ENCODE results near the gene PSORS1C2. TPM values are rescaled to one million over a fixed set of nuclear protein-coding genes. Genes with fewer than 3 reads are reported as not detected.

Gene PSORS1C2
- polyA plus RNA-seq, 1 of the 3 experiments (the other 2 are of a cell fraction) = not detected

DNA sequence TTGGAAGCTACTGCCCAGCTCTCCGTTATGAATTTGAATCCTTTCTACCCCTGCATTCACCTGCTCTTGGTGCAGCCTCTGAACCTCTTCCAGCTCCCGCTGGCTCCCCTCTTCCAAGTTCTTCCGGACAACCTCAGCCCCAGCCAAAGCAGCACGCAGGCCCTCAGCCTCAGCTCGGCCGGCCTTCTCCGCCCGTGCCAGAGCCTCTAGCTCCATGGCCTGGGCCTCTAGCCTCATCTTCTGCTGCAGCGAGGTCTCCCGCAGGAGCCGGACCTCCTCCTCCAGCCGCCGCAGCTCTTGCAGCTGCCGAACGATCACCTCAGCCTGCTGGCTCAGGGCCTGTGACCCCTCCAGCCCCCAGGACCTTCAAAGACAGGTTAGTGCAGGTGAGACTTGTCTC lies 15.6 kb upstream of the PSORS1C2 start (continued):
- TF ChIP-seq CTCF (IDR thresholded peaks at IDR 0.05) (no peak), FOXJ3 (CRISPR knock-in tag; IDR thresholded peaks at IDR 0.05) (no peak), NFIC (IDR thresholded peaks at IDR 0.05; ENCODE audit: borderline replicate concordance) (no peak), RXRA (IDR thresholded peaks at IDR 0.05; ENCODE audit: borderline replicate concordance, low read depth) (no peak), RAD21 (IDR thresholded peaks at IDR 0.05; ENCODE audit: low read length) (no peak), EP300 (IDR thresholded peaks at IDR 0.05; ENCODE audit: borderline replicate concordance in 1 of 2, low read depth in 1 of 2, low read length in 1 of 2) (no peak)

GRCh38 chr6:31152781-31153180 lies 13.9 kb upstream of the PSORS1C2 start:
- ChIA-PET POLR2A (no interaction called here), CTCF (interaction anchor here (0.8 to 1.6 kb wide), 4 partner anchors 15 to 44 kb away, joined by 3 to 6 read pairs (median 6); no protein-coding TSS in a partner anchor)
- WGBS (ENCODE audit: low lambda C conversion rate) = 74% methylated on average over 7 of the region's 7 CpGs

More at GRCh38 chr6:31152781-31153180, 13.9 kb upstream of the PSORS1C2 start:
- H3K4me2 ChIP-seq = no peak overlapping the region
- peaks cover 0 to 6% of the 10 kb centered on the region in 2 experiments; a peak in 1 of 4 replicates for H3K4me1 ChIP-seq (ENCODE audit: control insufficient read depth in 1 of 2, insufficient read depth in 2 of 2, low read depth in 1 of 2, low read length in 1 of 2)
- H3K9me2 ChIP-seq = no peaks in the 10 kb centered on the region
- H3K79me2 ChIP-seq (ENCODE audit: insufficient read depth) = peaks cover 4% of the 10 kb centered on the region; the same call in 1 of the 2 replicates
- no peaks in the 10 kb centered on the region for H3F3A ChIP-seq (replicated peaks; ENCODE audit: insufficient read depth)
- no peak overlapping the region for H3K4me3 ChIP-seq (ENCODE audit: low read depth in 2 of 2, low read length in 1 of 2)
- no peaks in the 10 kb centered on the region for H4K20me1 ChIP-seq (ENCODE audit: insufficient read depth)
- H3K9ac ChIP-seq = no peak overlapping the region
- peaks cover 0 to 7% of the 10 kb centered on the region in 2 experiments for H3K36me3 ChIP-seq (replicated peaks in 1 of 2; ENCODE audit: control insufficient read depth in 1 of 2, insufficient read depth in 2 of 2, low read length in 1 of 2)
- H3K27me3 ChIP-seq (ENCODE audit: insufficient read depth) = no peaks in the 10 kb centered on the region
- DNase-seq = no peak
- H3K27ac ChIP-seq (ENCODE audit: low read depth in 2 of 2, low read length in 1 of 2) = no peak overlapping the region
- no peak overlapping the region for H2AFZ ChIP-seq (ENCODE audit: low read depth)
- no peaks in the 10 kb centered on the region for H3K9me3 ChIP-seq
- no peak for TF ChIP-seq FOSL2 (IDR thresholded peaks at IDR 0.05; ENCODE audit: borderline replicate concordance, low read depth)
- TF ChIP-seq CTCF (IDR thresholded peaks at IDR 0.05) = no peak
- TF ChIP-seq JUND (IDR thresholded peaks at IDR 0.05) = no peak
